ENCODE data around the gene SLC17A1.
A peak's percentile ranks its signal among the peaks of the same experiment; 100 is the strongest.

SLC17A1 gene

DNA sequence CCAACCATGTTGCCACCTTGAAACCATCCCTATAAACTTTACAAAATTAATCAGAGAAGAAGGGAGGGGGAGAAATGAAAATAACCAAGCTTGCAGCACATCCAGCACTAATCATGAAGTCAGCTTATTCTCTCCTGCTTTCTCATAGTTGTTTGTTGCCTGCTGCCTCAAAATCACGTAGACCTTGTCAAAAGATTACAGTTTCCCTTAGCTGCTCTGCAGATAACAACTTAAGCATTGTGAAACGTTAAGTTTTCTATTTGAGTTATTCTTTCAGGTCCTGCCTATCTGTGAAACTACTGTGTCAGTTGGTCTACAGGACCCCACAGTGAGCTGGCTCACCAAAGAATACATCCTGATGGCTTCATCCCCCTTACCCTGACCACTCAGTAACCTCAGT lies 44.4 kb downstream of the SLC17A1 start:
- Histone ChIP-seq H3K4me3 (ENCODE audit: low read depth, low read length) (no peak overlapping the region), H3K9me3 (ENCODE audit: severe bottlenecking) (no peaks in the 10 kb centered on the region), H3K27ac (no peak overlapping the region), H3K36me3 (no peaks in the 10 kb centered on the region), H3K27me3 (ENCODE audit: insufficient read depth, low read depth, severe bottlenecking) (no peaks in the 10 kb centered on the region)
- TF ChIP-seq, protein P1, sequence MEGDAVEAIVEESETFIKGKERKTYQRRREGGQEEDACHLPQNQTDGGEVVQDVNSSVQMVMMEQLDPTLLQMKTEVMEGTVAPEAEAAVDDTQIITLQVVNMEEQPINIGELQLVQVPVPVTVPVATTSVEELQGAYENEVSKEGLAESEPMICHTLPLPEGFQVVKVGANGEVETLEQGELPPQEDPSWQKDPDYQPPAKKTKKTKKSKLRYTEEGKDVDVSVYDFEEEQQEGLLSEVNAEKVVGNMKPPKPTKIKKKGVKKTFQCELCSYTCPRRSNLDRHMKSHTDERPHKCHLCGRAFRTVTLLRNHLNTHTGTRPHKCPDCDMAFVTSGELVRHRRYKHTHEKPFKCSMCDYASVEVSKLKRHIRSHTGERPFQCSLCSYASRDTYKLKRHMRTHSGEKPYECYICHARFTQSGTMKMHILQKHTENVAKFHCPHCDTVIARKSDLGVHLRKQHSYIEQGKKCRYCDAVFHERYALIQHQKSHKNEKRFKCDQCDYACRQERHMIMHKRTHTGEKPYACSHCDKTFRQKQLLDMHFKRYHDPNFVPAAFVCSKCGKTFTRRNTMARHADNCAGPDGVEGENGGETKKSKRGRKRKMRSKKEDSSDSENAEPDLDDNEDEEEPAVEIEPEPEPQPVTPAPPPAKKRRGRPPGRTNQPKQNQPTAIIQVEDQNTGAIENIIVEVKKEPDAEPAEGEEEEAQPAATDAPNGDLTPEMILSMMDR (IDR thresholded peaks at IDR 0.05; ENCODE audit: low read depth, low read length) = no peak
- no peak for DNase-seq

DNA sequence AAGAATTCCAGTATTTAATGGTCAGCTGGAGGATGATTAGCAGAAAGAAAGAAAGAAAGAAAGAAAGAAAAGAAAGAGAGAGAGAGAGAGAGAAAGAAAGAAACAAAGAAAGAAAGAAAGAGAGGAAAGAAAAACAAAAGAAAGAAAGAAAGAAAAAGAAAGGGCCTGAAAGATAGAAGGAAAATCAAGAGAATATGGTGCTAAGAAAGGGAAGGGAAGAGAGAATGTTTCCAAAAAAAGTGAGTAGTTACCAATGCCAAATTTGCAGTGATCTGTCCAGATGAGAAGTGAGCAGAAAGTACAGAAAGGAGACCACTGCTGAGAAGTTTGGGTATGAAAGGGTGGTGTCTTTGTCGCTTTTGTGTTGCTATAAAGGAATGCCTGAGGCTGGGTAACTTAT lies 50.7 kb downstream of the SLC17A1 start:
- DNase-seq = no peak
- TF ChIP-seq, protein P1 (IDR thresholded peaks at IDR 0.05; ENCODE audit: low read depth, low read length) = no peak
- Histone ChIP-seq H3K9me3 (ENCODE audit: severe bottlenecking) (no peaks in the 10 kb centered on the region), H3K27ac (no peak overlapping the region), H3K36me3 (no peaks in the 10 kb centered on the region), H3K4me3 (ENCODE audit: low read depth, low read length) (no peak overlapping the region), H3K27me3 (ENCODE audit: insufficient read depth, low read depth, severe bottlenecking) (no peaks in the 10 kb centered on the region)

DNA sequence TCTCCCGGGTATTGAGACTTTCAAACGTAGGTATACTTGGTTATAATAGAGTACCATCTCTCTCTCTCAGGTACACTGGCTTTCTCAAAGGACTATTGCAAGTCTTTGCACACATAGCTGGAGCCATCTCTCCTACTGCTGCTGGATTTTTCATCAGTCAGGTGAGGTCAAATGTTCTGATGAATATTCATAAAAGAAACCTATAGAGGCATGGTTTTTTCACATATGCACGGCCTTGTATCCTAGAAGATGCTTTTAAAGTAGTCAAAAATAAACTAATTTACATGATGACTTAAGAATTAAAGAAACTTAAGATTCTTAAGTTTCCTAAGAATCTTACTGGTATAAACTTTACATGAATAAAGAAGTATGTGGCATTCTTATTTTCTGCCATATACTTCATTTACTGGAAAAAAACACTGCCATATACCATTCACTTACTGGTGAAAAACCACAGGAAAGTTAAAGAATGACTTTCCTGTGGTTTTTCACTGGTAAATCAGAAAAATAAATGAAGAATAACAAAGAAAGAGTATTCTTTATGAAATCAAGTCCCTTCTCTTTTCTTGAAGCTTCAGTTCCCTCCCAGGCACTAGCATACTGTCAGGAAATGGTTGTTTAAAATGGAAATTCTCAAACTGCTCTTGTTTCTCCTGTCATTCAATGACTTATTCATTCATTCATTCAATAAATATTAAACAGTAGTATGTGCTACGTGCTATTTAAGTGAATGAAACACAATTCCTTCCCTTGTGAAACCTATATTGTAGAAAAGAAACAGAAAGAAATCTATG lies 53.8 kb downstream of the SLC17A1 start:
- H3K27me3 ChIP-seq (ENCODE audit: insufficient read depth, low read depth, severe bottlenecking) = no peaks in the 10 kb centered on the region
- H3K4me3 ChIP-seq (ENCODE audit: low read depth, low read length) = no peak overlapping the region
- TF ChIP-seq, protein P1 (IDR thresholded peaks at IDR 0.05; ENCODE audit: low read depth, low read length) = no peak
- H3K9me3 ChIP-seq (ENCODE audit: severe bottlenecking) = no peaks in the 10 kb centered on the region
- no peak for DNase-seq
- no peaks in the 10 kb centered on the region for H3K36me3 ChIP-seq
- no peak overlapping the region for H3K27ac ChIP-seq

DNA sequence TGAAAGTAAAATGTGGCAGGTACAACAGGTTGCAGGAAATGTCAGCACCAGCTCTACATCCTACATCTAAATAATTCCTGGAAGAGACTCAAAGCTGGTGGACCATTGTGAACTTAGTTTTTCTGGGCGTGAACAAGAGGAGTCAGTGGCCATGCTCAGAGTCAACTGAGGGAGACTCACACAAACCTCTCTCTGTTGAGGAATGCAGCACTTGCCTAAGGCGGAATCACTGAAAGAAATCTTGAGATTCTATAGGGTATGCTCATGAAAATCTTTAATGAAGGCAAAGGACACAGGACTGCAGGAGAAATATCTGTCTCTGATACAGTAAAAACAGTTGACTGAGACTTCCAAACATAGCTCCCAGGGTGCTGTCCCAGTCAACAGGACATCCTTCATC lies 54.8 kb downstream of the SLC17A1 start:
- no peaks in the 10 kb centered on the region for H3K9me3 ChIP-seq (ENCODE audit: severe bottlenecking)
- H3K36me3 ChIP-seq = no peaks in the 10 kb centered on the region
- H3K4me3 ChIP-seq (ENCODE audit: low read depth, low read length) = no peak overlapping the region
- TF ChIP-seq, protein P1 (IDR thresholded peaks at IDR 0.05; ENCODE audit: low read depth, low read length) = no peak
- no peak overlapping the region for H3K27ac ChIP-seq
- no peaks in the 10 kb centered on the region for H3K27me3 ChIP-seq (ENCODE audit: insufficient read depth, low read depth, severe bottlenecking)
- no peak for DNase-seq

DNA sequence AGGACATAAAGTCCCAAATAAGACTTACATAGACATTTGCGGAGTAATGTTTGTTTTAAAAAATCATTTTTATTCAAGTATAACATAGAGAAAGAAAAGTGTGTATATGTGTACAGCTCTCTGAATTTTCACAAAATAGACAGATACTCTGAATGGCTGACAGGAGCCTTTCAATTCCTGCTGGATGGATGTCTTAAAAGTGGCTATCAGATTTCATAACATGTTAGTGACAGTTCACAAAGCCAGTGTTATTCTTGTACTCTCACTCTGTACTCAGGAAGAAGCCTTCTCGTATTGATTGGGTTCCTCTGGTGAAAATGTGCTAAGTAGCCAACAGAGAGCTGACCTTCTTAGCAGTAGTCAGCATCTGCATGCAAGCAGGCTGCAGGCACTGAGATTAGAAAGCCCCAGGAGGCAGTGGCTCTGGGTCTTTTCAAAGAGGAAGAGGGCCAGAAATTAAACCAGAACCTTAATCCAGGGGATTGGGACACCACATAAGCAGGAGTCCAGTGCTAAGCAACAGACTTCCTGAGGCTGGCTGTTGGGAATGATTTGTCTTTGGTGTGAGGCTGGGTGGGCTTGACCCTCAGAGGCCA lies 57.6 kb downstream of the SLC17A1 start:
- no peak overlapping the region for H3K27ac ChIP-seq
- H3K9me3 ChIP-seq (ENCODE audit: severe bottlenecking) = no peaks in the 10 kb centered on the region
- DNase-seq = peak; percentile 69
- TF ChIP-seq, protein P1 (IDR thresholded peaks at IDR 0.05; ENCODE audit: low read depth, low read length) = no peak
- no peak overlapping the region for H3K4me3 ChIP-seq (ENCODE audit: low read depth, low read length)
- H3K27me3 ChIP-seq (ENCODE audit: insufficient read depth, low read depth, severe bottlenecking) = no peaks in the 10 kb centered on the region
- no peaks in the 10 kb centered on the region for H3K36me3 ChIP-seq
